ENCODE results near the gene ATP1B3. TPM values are rescaled to one million over a fixed set of nuclear protein-coding genes. Genes with fewer than 3 reads are reported as not detected.

ATP1B3 gene
- total and polyA plus RNA-seq, 4 donors, result 6.8 to 30.2 (median 11.3) TPM

DNA sequence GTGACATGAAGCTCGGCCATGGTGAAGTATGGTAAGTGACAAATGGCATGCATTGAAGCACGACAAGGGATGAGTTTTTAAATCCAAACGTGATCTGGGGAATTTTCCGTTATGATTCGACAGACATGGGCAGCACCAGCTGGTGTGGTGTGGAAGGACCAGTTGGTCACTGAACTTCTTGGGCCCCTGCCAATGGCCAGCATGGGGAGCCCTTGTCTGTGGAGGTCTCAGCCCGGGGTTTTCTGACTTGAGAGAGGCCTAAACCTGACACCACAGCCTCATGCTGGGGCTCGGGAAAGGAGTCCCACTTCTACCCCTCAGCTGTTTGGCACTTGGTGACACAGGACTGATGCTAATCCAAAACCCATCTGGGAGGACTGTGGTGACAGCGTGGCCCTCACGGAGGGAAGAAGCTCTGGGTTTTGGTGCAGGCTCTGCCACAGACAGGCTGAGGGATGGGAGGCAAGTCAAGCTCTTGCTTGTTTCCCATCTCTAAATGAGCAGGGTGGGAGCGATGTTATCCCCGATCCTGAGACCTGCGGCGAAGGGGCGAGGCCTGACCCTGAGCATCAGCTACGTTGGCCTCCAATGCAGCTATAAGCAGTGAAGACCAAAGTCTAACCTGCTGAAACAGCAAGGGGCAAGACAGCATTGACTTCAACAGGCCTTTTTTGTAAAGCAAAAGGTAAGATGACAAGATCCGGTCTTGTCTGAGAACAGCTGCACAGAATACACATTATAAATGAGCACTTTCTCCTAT lies 69.5 kb downstream of the ATP1B3 start (continued):
- TF ChIP-seq, protein P1, sequence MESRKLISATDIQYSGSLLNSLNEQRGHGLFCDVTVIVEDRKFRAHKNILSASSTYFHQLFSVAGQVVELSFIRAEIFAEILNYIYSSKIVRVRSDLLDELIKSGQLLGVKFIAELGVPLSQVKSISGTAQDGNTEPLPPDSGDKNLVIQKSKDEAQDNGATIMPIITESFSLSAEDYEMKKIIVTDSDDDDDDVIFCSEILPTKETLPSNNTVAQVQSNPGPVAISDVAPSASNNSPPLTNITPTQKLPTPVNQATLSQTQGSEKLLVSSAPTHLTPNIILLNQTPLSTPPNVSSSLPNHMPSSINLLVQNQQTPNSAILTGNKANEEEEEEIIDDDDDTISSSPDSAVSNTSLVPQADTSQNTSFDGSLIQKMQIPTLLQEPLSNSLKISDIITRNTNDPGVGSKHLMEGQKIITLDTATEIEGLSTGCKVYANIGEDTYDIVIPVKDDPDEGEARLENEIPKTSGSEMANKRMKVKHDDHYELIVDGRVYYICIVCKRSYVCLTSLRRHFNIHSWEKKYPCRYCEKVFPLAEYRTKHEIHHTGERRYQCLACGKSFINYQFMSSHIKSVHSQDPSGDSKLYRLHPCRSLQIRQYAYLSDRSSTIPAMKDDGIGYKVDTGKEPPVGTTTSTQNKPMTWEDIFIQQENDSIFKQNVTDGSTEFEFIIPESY (IDR thresholded peaks at IDR 0.05), result no peak
- TF ChIP-seq, protein P2, sequence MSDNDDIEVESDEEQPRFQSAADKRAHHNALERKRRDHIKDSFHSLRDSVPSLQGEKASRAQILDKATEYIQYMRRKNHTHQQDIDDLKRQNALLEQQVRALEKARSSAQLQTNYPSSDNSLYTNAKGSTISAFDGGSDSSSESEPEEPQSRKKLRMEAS (IDR thresholded peaks at IDR 0.05), result no peak
- no peak for TF ChIP-seq FOXA2 (IDR thresholded peaks at IDR 0.05)
- TF ChIP-seq TAF1 (conservative IDR thresholded peaks at IDR 0.05), result no peak

DNA sequence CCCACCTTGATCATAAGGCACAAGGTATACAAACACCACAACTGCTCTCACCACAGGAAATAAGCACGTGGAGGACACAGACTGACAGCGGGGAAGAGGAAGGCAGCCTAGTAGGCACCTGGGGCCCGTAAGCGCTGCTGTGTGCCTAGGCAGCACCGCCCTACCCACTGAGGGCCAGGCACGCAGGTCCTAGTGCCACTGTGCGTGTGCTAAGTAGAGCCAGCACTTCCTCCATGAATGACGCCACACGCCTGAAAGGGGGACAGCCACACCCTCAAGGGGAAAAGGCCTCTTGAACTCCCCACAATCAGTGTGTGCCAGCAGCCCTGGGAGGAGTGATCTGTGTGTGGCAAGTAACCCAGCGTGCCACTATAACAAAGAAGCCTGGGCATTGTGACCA lies 73.0 kb downstream of the ATP1B3 start:
- no peak for TF ChIP-seq RXRA (IDR thresholded peaks at IDR 0.05)
- TF ChIP-seq JUND (IDR thresholded peaks at IDR 0.05), result no peak
- TF ChIP-seq HNF4A (conservative IDR thresholded peaks at IDR 0.05), result no peak
- no peak for TF ChIP-seq YY1 (IDR thresholded peaks at IDR 0.05)
- no peak for TF ChIP-seq EGR1 (IDR thresholded peaks at IDR 0.05; ENCODE audit: low read depth in 2 of 2)
- TF ChIP-seq, protein P3, sequence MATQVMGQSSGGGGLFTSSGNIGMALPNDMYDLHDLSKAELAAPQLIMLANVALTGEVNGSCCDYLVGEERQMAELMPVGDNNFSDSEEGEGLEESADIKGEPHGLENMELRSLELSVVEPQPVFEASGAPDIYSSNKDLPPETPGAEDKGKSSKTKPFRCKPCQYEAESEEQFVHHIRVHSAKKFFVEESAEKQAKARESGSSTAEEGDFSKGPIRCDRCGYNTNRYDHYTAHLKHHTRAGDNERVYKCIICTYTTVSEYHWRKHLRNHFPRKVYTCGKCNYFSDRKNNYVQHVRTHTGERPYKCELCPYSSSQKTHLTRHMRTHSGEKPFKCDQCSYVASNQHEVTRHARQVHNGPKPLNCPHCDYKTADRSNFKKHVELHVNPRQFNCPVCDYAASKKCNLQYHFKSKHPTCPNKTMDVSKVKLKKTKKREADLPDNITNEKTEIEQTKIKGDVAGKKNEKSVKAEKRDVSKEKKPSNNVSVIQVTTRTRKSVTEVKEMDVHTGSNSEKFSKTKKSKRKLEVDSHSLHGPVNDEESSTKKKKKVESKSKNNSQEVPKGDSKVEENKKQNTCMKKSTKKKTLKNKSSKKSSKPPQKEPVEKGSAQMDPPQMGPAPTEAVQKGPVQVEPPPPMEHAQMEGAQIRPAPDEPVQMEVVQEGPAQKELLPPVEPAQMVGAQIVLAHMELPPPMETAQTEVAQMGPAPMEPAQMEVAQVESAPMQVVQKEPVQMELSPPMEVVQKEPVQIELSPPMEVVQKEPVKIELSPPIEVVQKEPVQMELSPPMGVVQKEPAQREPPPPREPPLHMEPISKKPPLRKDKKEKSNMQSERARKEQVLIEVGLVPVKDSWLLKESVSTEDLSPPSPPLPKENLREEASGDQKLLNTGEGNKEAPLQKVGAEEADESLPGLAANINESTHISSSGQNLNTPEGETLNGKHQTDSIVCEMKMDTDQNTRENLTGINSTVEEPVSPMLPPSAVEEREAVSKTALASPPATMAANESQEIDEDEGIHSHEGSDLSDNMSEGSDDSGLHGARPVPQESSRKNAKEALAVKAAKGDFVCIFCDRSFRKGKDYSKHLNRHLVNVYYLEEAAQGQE (IDR thresholded peaks at IDR 0.05), result no peak
- TF ChIP-seq TAF1 (conservative IDR thresholded peaks at IDR 0.05), result no peak
- no peak for TF ChIP-seq NR2F2 (IDR thresholded peaks at IDR 0.05)
- TF ChIP-seq, protein P4, sequence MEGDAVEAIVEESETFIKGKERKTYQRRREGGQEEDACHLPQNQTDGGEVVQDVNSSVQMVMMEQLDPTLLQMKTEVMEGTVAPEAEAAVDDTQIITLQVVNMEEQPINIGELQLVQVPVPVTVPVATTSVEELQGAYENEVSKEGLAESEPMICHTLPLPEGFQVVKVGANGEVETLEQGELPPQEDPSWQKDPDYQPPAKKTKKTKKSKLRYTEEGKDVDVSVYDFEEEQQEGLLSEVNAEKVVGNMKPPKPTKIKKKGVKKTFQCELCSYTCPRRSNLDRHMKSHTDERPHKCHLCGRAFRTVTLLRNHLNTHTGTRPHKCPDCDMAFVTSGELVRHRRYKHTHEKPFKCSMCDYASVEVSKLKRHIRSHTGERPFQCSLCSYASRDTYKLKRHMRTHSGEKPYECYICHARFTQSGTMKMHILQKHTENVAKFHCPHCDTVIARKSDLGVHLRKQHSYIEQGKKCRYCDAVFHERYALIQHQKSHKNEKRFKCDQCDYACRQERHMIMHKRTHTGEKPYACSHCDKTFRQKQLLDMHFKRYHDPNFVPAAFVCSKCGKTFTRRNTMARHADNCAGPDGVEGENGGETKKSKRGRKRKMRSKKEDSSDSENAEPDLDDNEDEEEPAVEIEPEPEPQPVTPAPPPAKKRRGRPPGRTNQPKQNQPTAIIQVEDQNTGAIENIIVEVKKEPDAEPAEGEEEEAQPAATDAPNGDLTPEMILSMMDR (IDR thresholded peaks at IDR 0.05; ENCODE audit: low read depth, low read length, missing input control), result no peak
- TF ChIP-seq RAD21 (IDR thresholded peaks at IDR 0.05), result no peak
- TF ChIP-seq GABPA (IDR thresholded peaks at IDR 0.05 in 1 of 2, conservative IDR thresholded peaks at IDR 0.05 in 1 of 2), result no peak
- TF ChIP-seq FOXA2 (IDR thresholded peaks at IDR 0.05), result no peak
- TF ChIP-seq SP1 (IDR thresholded peaks at IDR 0.05), result no peak
- no peak for TF ChIP-seq HNF4G (IDR thresholded peaks at IDR 0.05)
- TF ChIP-seq, protein P1 (IDR thresholded peaks at IDR 0.05), result no peak
- TF ChIP-seq, protein P2 (IDR thresholded peaks at IDR 0.05), result no peak
- TF ChIP-seq, protein P5, sequence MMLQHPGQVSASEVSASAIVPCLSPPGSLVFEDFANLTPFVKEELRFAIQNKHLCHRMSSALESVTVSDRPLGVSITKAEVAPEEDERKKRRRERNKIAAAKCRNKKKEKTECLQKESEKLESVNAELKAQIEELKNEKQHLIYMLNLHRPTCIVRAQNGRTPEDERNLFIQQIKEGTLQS (IDR thresholded peaks at IDR 0.05), result no peak
- TF ChIP-seq FOXA1 (IDR thresholded peaks at IDR 0.05), result no peak
- H3K36me3 ChIP-seq (ENCODE audit: control insufficient read depth in 4 of 4, insufficient read depth in 3 of 4, low read depth in 1 of 4, low read length in 3 of 4), result peaks cover 4 to 15% (median 6%) of the 10 kb centered on the region in 4 donors
- no peak overlapping the region for H3K27ac ChIP-seq (ENCODE audit: low read depth in 1 of 2, low read length in 2 of 2)

More for the DNA sequence above, 73.0 kb downstream of the ATP1B3 start:
- Histone ChIP-seq H3K4me1 (ENCODE audit: control insufficient read depth in 4 of 4, insufficient read depth in 4 of 4, low read length in 3 of 4) (no peaks in the 10 kb centered on the region), H3K9me3 (ENCODE audit: control insufficient read depth in 4 of 4, low read length in 3 of 4) (no peaks in the 10 kb centered on the region), H3K9ac (ENCODE audit: low read depth in 1 of 2, low read length in 2 of 2) (no peak overlapping the region), H3K4me3 (ENCODE audit: low read depth in 1 of 3, low read length in 3 of 3) (no peak overlapping the region), H3K27me3 (ENCODE audit: control insufficient read depth in 4 of 4, insufficient read depth in 4 of 4, low read length in 3 of 4) (no peaks in the 10 kb centered on the region)
- WGBS, result 96% methylated on average over 10 of the region's 10 CpGs
- DNase-seq (ENCODE audit: low spot score), result no peak

All from liver (tissue), 9 donors.